Neural progenitor cell (in vitro differentiated cells): Measurements from ENCODE around the gene SIGLEC9.

ENCODE experiments used
- EZH2 ChIP-seq: fragments of 200-600 bp; sonication (generic); IDR thresholded peaks from 2 replicates; pipeline ENCODE4 v1.6.1; 2017; ENCODE audit warnings: antibody characterized with exemption, mild to moderate bottlenecking, moderate library complexity
- TF ChIP-seq, protein P1 (sequence below): fragments of 200-600 bp; sonication (generic); IDR thresholded peaks from 2 replicates; pipeline ENCODE4 v1.5.1; 2017; ENCODE audit warnings: antibody characterized with exemption, mild to moderate bottlenecking

DNA sequence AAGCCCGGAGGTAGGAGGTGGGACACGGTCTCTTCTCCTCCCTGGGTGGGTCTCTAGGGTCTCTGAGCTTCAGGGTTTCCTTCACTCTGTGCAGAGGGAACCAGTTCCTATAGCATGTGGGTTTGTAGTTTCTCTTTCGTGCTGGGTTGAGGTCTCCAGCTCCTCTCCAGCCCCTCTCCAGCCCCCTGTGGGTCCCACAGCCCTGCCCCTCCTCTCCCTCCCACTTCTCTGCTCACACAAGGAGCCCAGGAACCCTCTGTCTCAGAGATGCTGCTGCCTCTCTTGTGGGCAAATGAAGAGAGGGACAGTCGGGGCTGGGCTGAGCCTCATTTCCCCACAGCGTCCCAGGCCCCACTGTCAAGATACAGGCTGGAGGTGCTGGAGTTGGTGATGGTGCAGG is 18.8 kb downstream of the SIGLEC9 start:
- no peak for TF ChIP-seq EZH2
- TF ChIP-seq, protein P1, sequence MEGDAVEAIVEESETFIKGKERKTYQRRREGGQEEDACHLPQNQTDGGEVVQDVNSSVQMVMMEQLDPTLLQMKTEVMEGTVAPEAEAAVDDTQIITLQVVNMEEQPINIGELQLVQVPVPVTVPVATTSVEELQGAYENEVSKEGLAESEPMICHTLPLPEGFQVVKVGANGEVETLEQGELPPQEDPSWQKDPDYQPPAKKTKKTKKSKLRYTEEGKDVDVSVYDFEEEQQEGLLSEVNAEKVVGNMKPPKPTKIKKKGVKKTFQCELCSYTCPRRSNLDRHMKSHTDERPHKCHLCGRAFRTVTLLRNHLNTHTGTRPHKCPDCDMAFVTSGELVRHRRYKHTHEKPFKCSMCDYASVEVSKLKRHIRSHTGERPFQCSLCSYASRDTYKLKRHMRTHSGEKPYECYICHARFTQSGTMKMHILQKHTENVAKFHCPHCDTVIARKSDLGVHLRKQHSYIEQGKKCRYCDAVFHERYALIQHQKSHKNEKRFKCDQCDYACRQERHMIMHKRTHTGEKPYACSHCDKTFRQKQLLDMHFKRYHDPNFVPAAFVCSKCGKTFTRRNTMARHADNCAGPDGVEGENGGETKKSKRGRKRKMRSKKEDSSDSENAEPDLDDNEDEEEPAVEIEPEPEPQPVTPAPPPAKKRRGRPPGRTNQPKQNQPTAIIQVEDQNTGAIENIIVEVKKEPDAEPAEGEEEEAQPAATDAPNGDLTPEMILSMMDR, result no peak
